ENCODE measurements around the gene R3HDM4.

- no peak for TF ChIP-seq POLR2A (IDR thresholded peaks at IDR 0.05)
- TF ChIP-seq CTCF (IDR thresholded peaks at IDR 0.05 in 4 of 5, conservative IDR thresholded peaks at IDR 0.05 in 1 of 5): no peak
Observed at GRCh38 chr19:850979-851335, 62.1 kb downstream of the R3HDM4 start.

Data from gastrocnemius medialis (tissue), 4 donors.